ENCODE measurements around the gene PKIG. TPM values are rescaled to one million over a fixed set of nuclear protein-coding genes. Genes with fewer than 3 reads are reported as not detected.
A peak's percentile ranks its signal among the peaks of the same experiment; 100 is the strongest.

The PKIG gene
- total RNA-seq (2021; ENCODE audit: unreplicated experiment) (20.1 TPM), Bru-seq, nascent RNA (percentile 57 among the genes with signal in this experiment), BruChase-seq, experiment 1, labeled RNA remaining after a 6-hour chase (percentile 47 among the genes with signal in this experiment), BruChase-seq, experiment 2, labeled RNA remaining after a 2-hour chase (percentile 50 among the genes with signal in this experiment)
- 16.8 and 18.8 TPM in 2 replicates for polyA plus RNA-seq (2012)
- long read RNA-seq, transcript PKIG-207 (4 exons, 1,191 nt): major isoform, 19 of 37 reads
- long read RNA-seq, partial matches to known transcripts: 6 of 37 reads
- long read RNA-seq, other reads (novel, unspliced or antisense): 6 of 37 reads

- Histone ChIP-seq H4K20me1 (ENCODE audit: insufficient read depth) (no peaks in the 10 kb centered on the region), H3K4me2 (ENCODE audit: low read length) (no peak within 1 kb of the TSS), H3K9me3 (ENCODE audit: control insufficient read depth in 1 of 2, insufficient read depth in 1 of 2, low read depth in 1 of 2, low read length in 2 of 2) (no peaks in the 10 kb centered on the region), H2AFZ (ENCODE audit: low read depth, low read length, poor library complexity, severe bottlenecking) (no peak within 1 kb of the TSS), H3K27me3 (ENCODE audit: insufficient read depth, low read length) (no peaks in the 10 kb centered on the region), H3K4me1 (ENCODE audit: control insufficient read depth in 1 of 2, insufficient read depth in 2 of 2, low read length in 2 of 2) (peaks cover 0 to 7% of the 10 kb centered on the region in 2 experiments; a peak in 1 of 4 replicates), H3K9me2 (ENCODE audit: insufficient read depth) (no peaks in the 10 kb centered on the region), H3K9ac (ENCODE audit: low read length) (no peak within 1 kb of the TSS), H3K27ac (ENCODE audit: low read depth, low read length) (no peak within 1 kb of the TSS), H3K4me3 (replicated peaks in 1 of 2; ENCODE audit: low read depth in 1 of 2, low read length in 2 of 2) (no peak within 1 kb of the TSS), H3K36me3 (ENCODE audit: control insufficient read depth in 1 of 2, insufficient read depth in 2 of 2, low read length in 2 of 2) (no peaks in the 10 kb centered on the region), H3K79me2 (ENCODE audit: insufficient read depth, low read length) (no peaks in the 10 kb centered on the region)
- CTCF ChIA-PET: no interaction called here
- RAD21 ChIA-PET (ENCODE audit: low non-redundant PET in 1 of 2, low total read pairs in 2 of 2, uncharacterized antibody in 2 of 2, unreplicated experiment in 2 of 2): no interaction called here
- intact Hi-C loops (cut with micrococcal nuclease): no loop called here
- DNase-seq (ENCODE audit: low read depth, low spot score): no peak
- no peak for ATAC-seq
- no TSS peak for BruUV-seq (replicated peaks)
- POLR2A ChIA-PET: interaction anchor here (0.6 kb wide), 1 partner anchor 76 kb away, joined by 3 read pairs; no protein-coding TSS in a partner anchor
- no peak for TF ChIP-seq EZH2 (IDR thresholded peaks at IDR 0.05)
- no peak for TF ChIP-seq EGR1 (IDR thresholded peaks at IDR 0.05; ENCODE audit: low read depth)
- TF ChIP-seq MAX (IDR thresholded peaks at IDR 0.05): no peak
- TF ChIP-seq CBX3 (IDR thresholded peaks at IDR 0.05; ENCODE audit: low read depth): no peak
- TF ChIP-seq ELF1 (IDR thresholded peaks at IDR 0.05; ENCODE audit: borderline replicate concordance, low read depth): no peak
- no peak for TF ChIP-seq FOSL1 (IDR thresholded peaks at IDR 0.05; ENCODE audit: low read depth)
- no peak for TF ChIP-seq ZBTB33 (IDR thresholded peaks at IDR 0.05; ENCODE audit: extremely low read depth, insufficient replicate concordance, low read length)
- TF ChIP-seq ATF3 (IDR thresholded peaks at IDR 0.05): no peak
- TF ChIP-seq POLR2A (IDR thresholded peaks at IDR 0.05; ENCODE audit: borderline replicate concordance, extremely low read depth, insufficient read depth, insufficient read length): no peak
- no peak for TF ChIP-seq POLR2AphosphoS5 (IDR thresholded peaks at IDR 0.05; ENCODE audit: low read depth, low read length)
- TF ChIP-seq SRF (IDR thresholded peaks at IDR 0.05; ENCODE audit: low read depth): no peak
- no peak for TF ChIP-seq RAD21 (IDR thresholded peaks at IDR 0.05; ENCODE audit: low read depth)
Observed at GRCh38 chr20:44582311-44583025, at the start of gene PKIG. Gene PKIG (plus strand): TSS chr20:44582579. CDS start chr20:44614557, 31,978 bp downstream.
